Lower leg skin (tissue), 4 donors: ENCODE results near the gene ATP8B4. TPM values are rescaled to one million over a fixed set of nuclear protein-coding genes. Genes with fewer than 3 reads are reported as not detected.

ENCODE experiments used
- DNase-seq, 2 donors: peaks; one replicate each; pipeline ENCODE4 v3.0.0-alpha.2; 2019; ENCODE audit warnings: low spot score in 2 of 2
- H3K4me3 ChIP-seq: fragments of 200-600 bp; sonication (generic); 2 replicates; pipeline ENCODE4 v1.5.1; 2017; ENCODE audit warnings: mild to moderate bottlenecking, low read depth; ENCODE audit not compliant: poor library complexity, severe bottlenecking
- CTCF ChIP-seq, 3 donors: fragments of 450-650 bp; IDR thresholded peaks; one replicate each; pipeline ENCODE4 v1.5.1; 2016; ENCODE audit warnings: antibody characterized with exemption in 3 of 3, mild to moderate bottlenecking in 3 of 3, moderate library complexity in 2 of 3
- POLR2A ChIP-seq, 2 donors: fragments of 450-650 bp; IDR thresholded peaks; one replicate each; pipeline ENCODE4 v1.6.1; 2016 to 2017; ENCODE audit warnings: antibody characterized with exemption in 2 of 2, mild to moderate bottlenecking in 1 of 2, moderate library complexity in 1 of 2
- WGBS, 2 donors: methylation state at CpG; one replicate each; pipeline ENCODE4 v1.1.5; 2018; 5-methylcytosine and 5-hydroxymethylcytosine counted together
- intact Hi-C: fragments of 100-400 bp; cut with DNase I; formaldehyde crosslinking; loops from one replicate; pipeline ENCODE4 v1.15.0; 2023; ENCODE audit warnings: low total_unique reads
- total RNA-seq, 4 donors: library from RNA; depleted of rRNA; stranded (reverse); fragments of >200 nt; gene quantifications; one replicate each; pipeline ENCODE4 v1.1.0, GENCODE V29; 2016

ATP8B4 gene
- total RNA-seq, 4 donors from 2014 or later: 1.9 to 6.3 (median 2.9) TPM

- H3K4me3 ChIP-seq: no peak overlapping the region
- WGBS, 2 donors: 72 to 87% methylated on average over 4 of the region's 4 CpGs
- DNase-seq: peak in 1 of 2 donors; percentile 29
- intact Hi-C loops: no loop called here
- TF ChIP-seq CTCF (IDR thresholded peaks at IDR 0.05) (no peak), POLR2A (IDR thresholded peaks at IDR 0.05) (no peak)
These were observed 4.8 kb downstream of the ATP8B4 start for GRCh38 chr15:50113992-50114780.

GRCh38 chr15:50113187-50113505 is 5.9 kb downstream of the ATP8B4 start:
- intact Hi-C loops: no loop called here
- TF ChIP-seq CTCF (IDR thresholded peaks at IDR 0.05) (no peak), POLR2A (IDR thresholded peaks at IDR 0.05) (no peak)
- 84 to 93% methylated on average over 2 of the region's 2 CpGs for WGBS, 2 donors
- DNase-seq: no peak
- H3K4me3 ChIP-seq: no peak overlapping the region

GRCh38 chr15:50112488-50113186 is 6.4 kb downstream of the ATP8B4 start:
- WGBS, 2 donors: 74 to 79% methylated on average over 5 of the region's 5 CpGs
- H3K4me3 ChIP-seq: no peak overlapping the region
- intact Hi-C loops: no loop called here
- DNase-seq: no peak
- TF ChIP-seq POLR2A (IDR thresholded peaks at IDR 0.05) (no peak), CTCF (IDR thresholded peaks at IDR 0.05) (no peak)

GRCh38 chr15:50110285-50110684 is 8.7 kb downstream of the ATP8B4 start:
- intact Hi-C loops: no loop called here
- WGBS, 2 donors: 63 to 77% methylated on average over 3 of the region's 3 CpGs

More at GRCh38 chr15:50110285-50110684, 8.7 kb downstream of the ATP8B4 start:
- DNase-seq: no peak
- TF ChIP-seq POLR2A (IDR thresholded peaks at IDR 0.05): no peak
- no peak for TF ChIP-seq CTCF (IDR thresholded peaks at IDR 0.05)
- H3K4me3 ChIP-seq: no peak overlapping the region
